Breast epithelium (tissue), 4 donors: ENCODE data around the gene OSBPL2. TPM values are rescaled to one million over a fixed set of nuclear protein-coding genes. Genes with fewer than 3 reads are reported as not detected.

Experiments
- DNase-seq, 2 donors: peaks; one replicate each; pipeline ENCODE4 v3.0.0-alpha.2; 2019; ENCODE audit warnings: low spot score in 2 of 2
- H3K27ac ChIP-seq, 2 donors: fragments of 200-600 bp; sonication (generic) in 1 of 2; one replicate each; pipeline ENCODE4 v1.5.1; 2016 to 2019; ENCODE audit warnings: mild to moderate bottlenecking in 1 of 2
- H3K27me3 ChIP-seq, 2 donors: fragments of 200-600 bp; sonication (generic) in 1 of 2; one replicate each; pipeline versions ENCODE4 v1.5.1 to v1.6.0; 2017 to 2019; ENCODE audit warnings: control low read depth in 1 of 2, mild to moderate bottlenecking in 1 of 2
- H3K36me3 ChIP-seq: fragments of 200-600 bp; one replicate; pipeline ENCODE4 v1.5.1; 2019
- H3K4me1 ChIP-seq, 2 donors: fragments of 200-600 bp; sonication (generic); one replicate each; pipeline ENCODE4 v1.5.1; 2016 to 2019; ENCODE audit warnings: control low read depth in 1 of 2
- H3K4me3 ChIP-seq, 3 donors: fragments of 200-600 bp; sonication (generic); 1 replicate in 2 of 3; 2 replicates in 1 of 3; pipeline ENCODE4 v1.5.1; 2016 to 2019; ENCODE audit warnings: mild to moderate bottlenecking in 3 of 3, moderate library complexity in 2 of 3
- H3K9me3 ChIP-seq, 2 donors: fragments of 200-600 bp; sonication (generic) in 1 of 2; one replicate each; pipeline ENCODE4 v1.5.1; 2016 to 2019; ENCODE audit warnings: control low read depth in 1 of 2
- CTCF ChIP-seq, 3 donors: fragments of 450-650 bp; IDR thresholded peaks; one replicate each; pipeline ENCODE4 v1.5.1; 2016 to 2017; ENCODE audit warnings: antibody characterized with exemption in 3 of 3, mild to moderate bottlenecking in 3 of 3, moderate library complexity in 3 of 3
- POLR2A ChIP-seq: fragments of 450-650 bp; IDR thresholded peaks from one replicate; pipeline ENCODE4 v1.6.1; 2016; ENCODE audit warnings: antibody characterized with exemption, mild to moderate bottlenecking, moderate library complexity
- POLR2AphosphoS5 ChIP-seq, 3 donors: sonication (generic); formaldehyde crosslinking; IDR thresholded peaks; one replicate each; pipeline ENCODE4 v1.6.1; 2017; ENCODE audit warnings: antibody characterized with exemption in 3 of 3
- intact Hi-C: fragments of 100-400 bp; cut with DNase I; formaldehyde crosslinking; loops from one replicate; pipeline ENCODE4 v1.15.1; 2023; ENCODE audit warnings: low total_unique reads
- total RNA-seq, 3 donors: library from RNA; depleted of rRNA; stranded (reverse); fragments of >200 nt; gene quantifications; one replicate each; pipeline ENCODE4 v1.1.0, GENCODE V29; 2016

Gene OSBPL2
- total RNA-seq, 3 donors from 2014 or later: 25.0 to 46.1 (median 38.0) TPM

- intact Hi-C loops: no loop called here
- Histone ChIP-seq H3K4me1 (no peaks in the 10 kb centered on the region), H3K27me3 (no peaks in the 10 kb centered on the region), H3K36me3 (no peaks in the 10 kb centered on the region), H3K4me3 (no peak overlapping the region), H3K27ac (no peak overlapping the region), H3K9me3 (no peaks in the 10 kb centered on the region)
- DNase-seq: no peak
- TF ChIP-seq CTCF (IDR thresholded peaks at IDR 0.05) (no peak), POLR2AphosphoS5 (IDR thresholded peaks at IDR 0.05) (no peak), POLR2A (no peak)
Measured at GRCh38 chr20:62321975-62322374, 83.7 kb downstream of the OSBPL2 start.

GRCh38 chr20:62322492-62323041 is 84.2 kb downstream of the OSBPL2 start:
- Histone ChIP-seq H3K9me3 (no peaks in the 10 kb centered on the region), H3K36me3 (no peaks in the 10 kb centered on the region), H3K4me3 (no peak overlapping the region), H3K27ac (no peak overlapping the region), H3K4me1 (no peaks in the 10 kb centered on the region), H3K27me3 (no peaks in the 10 kb centered on the region)
- TF ChIP-seq POLR2AphosphoS5 (IDR thresholded peaks at IDR 0.05) (no peak), CTCF (IDR thresholded peaks at IDR 0.05) (no peak), POLR2A (no peak)
- DNase-seq: no peak
- intact Hi-C loops: no loop called here

GRCh38 chr20:62323146-62323979 is 85.0 kb downstream of the OSBPL2 start:
- Histone ChIP-seq H3K27me3 (no peaks in the 10 kb centered on the region), H3K4me1 (no peaks in the 10 kb centered on the region), H3K27ac (no peak overlapping the region), H3K9me3 (no peaks in the 10 kb centered on the region), H3K36me3 (no peaks in the 10 kb centered on the region), H3K4me3 (no peak overlapping the region)
- intact Hi-C loops: no loop called here
- TF ChIP-seq POLR2AphosphoS5 (IDR thresholded peaks at IDR 0.05): no peak
- TF ChIP-seq CTCF (IDR thresholded peaks at IDR 0.05): no peak
- no peak for TF ChIP-seq POLR2A
- no peak for DNase-seq

GRCh38 chr20:62323980-62324906 is 85.9 kb downstream of the OSBPL2 start:
- no peaks in the 10 kb centered on the region for H3K9me3 ChIP-seq
- TF ChIP-seq CTCF (IDR thresholded peaks at IDR 0.05) (no peak), POLR2A (no peak), POLR2AphosphoS5 (IDR thresholded peaks at IDR 0.05) (no peak)
- DNase-seq: no peak
- no peaks in the 10 kb centered on the region for H3K4me1 ChIP-seq
- H3K4me3 ChIP-seq: no peak overlapping the region
- intact Hi-C loops: no loop called here
- H3K27me3 ChIP-seq: no peaks in the 10 kb centered on the region
- H3K36me3 ChIP-seq: no peaks in the 10 kb centered on the region
- no peak overlapping the region for H3K27ac ChIP-seq
